ENCODE results near the gene ATXN1. TPM values are rescaled to one million over a fixed set of nuclear protein-coding genes. Genes with fewer than 3 reads are reported as not detected.
"Not testable (repeated sequence)": the region's sequence is repeated elsewhere in the genome, so short reads cannot be mapped to it uniquely, and the experiment has no call there.

The ATXN1 gene
- total and polyA plus RNA-seq, 2 of the 13 experiments (the other 11 are each of a cell fraction or from before 2014, with no cell fraction given): 20.7 to 39.5 TPM

DNA sequence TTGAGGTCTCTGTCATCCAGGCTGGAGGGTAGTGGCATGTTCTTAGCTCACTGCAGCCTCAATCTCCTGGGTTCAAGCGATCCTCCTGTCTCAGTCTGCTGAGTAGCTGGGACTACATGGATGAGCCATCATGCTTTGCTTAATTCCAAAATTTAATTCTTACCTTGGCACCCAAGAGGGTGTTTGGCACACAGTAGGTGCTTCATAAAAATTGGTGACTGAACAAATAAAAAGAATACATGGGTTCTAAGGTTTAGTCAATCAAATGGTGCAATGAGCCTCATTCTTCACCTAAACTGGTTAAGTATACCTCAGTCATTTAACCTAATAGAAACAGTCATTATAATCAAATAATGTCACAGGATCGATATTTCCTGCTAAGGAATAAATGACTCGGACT lies 352.5 kb downstream of the ATXN1 start:
- POLR2A ChIA-PET: no interaction called here
- FAIRE-seq: no peak
- in situ Hi-C loops (cut with HindIII; ENCODE audit: extremely low pct_ligation_motif_present, low pct_unique_long_range_greater_than_20kb): no loop called here

DNA sequence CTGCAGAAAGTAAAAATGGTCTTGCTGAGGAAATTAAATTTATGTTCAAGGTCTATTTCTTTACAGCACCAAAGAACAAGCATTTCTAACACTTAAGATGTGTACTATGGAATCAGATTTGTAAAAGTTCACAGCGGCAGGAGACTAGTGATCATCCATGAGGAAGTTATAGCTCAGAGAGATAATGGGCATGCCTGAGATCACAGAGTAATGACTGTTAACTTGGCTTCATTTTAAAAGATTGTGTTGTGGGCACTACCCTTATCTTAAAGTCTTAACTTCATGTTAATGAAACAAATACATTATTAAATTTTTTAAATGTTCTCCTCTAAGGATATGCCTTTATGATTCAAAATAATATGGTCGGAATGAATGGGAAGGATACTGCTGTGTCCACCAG lies 354.3 kb downstream of the ATXN1 start:
- peaks cover 9% of the 10 kb centered on the region for H3K4me1 ChIP-seq (ENCODE audit: insufficient read depth, low read length)
- H3K9me3 ChIP-seq (ENCODE audit: low read length): no peaks in the 10 kb centered on the region
- no TSS peak for BruUV-seq (replicated peaks)
- ATAC-seq (no peak), FAIRE-seq (no peak), DNase-seq (ENCODE audit: low spot score) (no peak)
- H3K4me2 ChIP-seq (ENCODE audit: low read depth, low read length): no peak overlapping the region
- no peak overlapping the region for H3K9ac ChIP-seq (ENCODE audit: insufficient read depth, low read depth, low read length)
- no peak overlapping the region for H3K4me3 ChIP-seq (replicated peaks in 1 of 3; ENCODE audit: insufficient read depth in 1 of 3, low read depth in 2 of 3, low read length in 3 of 3)
- ChIA-PET POLR2A (no interaction called here), CTCF (ENCODE audit: low intra/inter-chr PET ratio, low total read pairs) (no interaction called here)
- no peak for TF ChIP-seq ZNF138 (CRISPR knock-in tag; IDR thresholded peaks at IDR 0.05; ENCODE audit: low read depth)
- TF ChIP-seq KLF15 (CRISPR knock-in tag; IDR thresholded peaks at IDR 0.05; ENCODE audit: borderline replicate concordance): no peak
- no peak for TF ChIP-seq IRX3 (CRISPR knock-in tag; IDR thresholded peaks at IDR 0.05; ENCODE audit: borderline replicate concordance, low read depth)
- no peak for TF ChIP-seq TCF7 (IDR thresholded peaks at IDR 0.05; ENCODE audit: low read depth)
- TF ChIP-seq ZNF367 (CRISPR knock-in tag; IDR thresholded peaks at IDR 0.05; ENCODE audit: borderline replicate concordance): no peak
- no peak for TF ChIP-seq HOXA5 (CRISPR knock-in tag; IDR thresholded peaks at IDR 0.05)
- no peak for TF ChIP-seq SALL1 (CRISPR knock-in tag; IDR thresholded peaks at IDR 0.05)
- no peak overlapping the region for H2AFZ ChIP-seq (ENCODE audit: low read length)
- 97% methylated on average over 2 of the region's 2 CpGs for WGBS (ENCODE audit: low lambda C conversion rate)
- no peaks in the 10 kb centered on the region for H3K79me2 ChIP-seq (ENCODE audit: insufficient read depth, low read length)
- in situ Hi-C loops (cut with HindIII; ENCODE audit: extremely low pct_ligation_motif_present, low pct_unique_long_range_greater_than_20kb): no loop called here
- H3K27ac ChIP-seq (ENCODE audit: extremely low read length, insufficient read depth, low read length): no peak overlapping the region
- intact Hi-C loops (cut with micrococcal nuclease; ENCODE audit: unreplicated experiment): loop anchor here (5.0 to 10.0 kb wide), 2 partner anchors 98 to 120 kb away; no protein-coding TSS in a partner anchor
- peaks cover 8% of the 10 kb centered on the region; the same call in 1 of the 2 replicates for H4K20me1 ChIP-seq (ENCODE audit: insufficient read depth, low read length)
- no peaks in the 10 kb centered on the region for H3K27me3 ChIP-seq (ENCODE audit: control insufficient read depth in 1 of 2, insufficient read depth in 2 of 2, low read length in 2 of 2)
- peaks cover 2 to 15% of the 10 kb centered on the region in 2 experiments; a peak in 3 of 5 replicates for H3K36me3 ChIP-seq (replicated peaks in 1 of 2; ENCODE audit: control insufficient read depth in 1 of 2, insufficient read depth in 2 of 2, low read length in 2 of 2)

More for the DNA sequence above, 352.5 kb downstream of the ATXN1 start:
- 97% methylated on average over 3 of the region's 3 CpGs for WGBS (ENCODE audit: low lambda C conversion rate)
- Histone ChIP-seq H3K4me1 (ENCODE audit: insufficient read depth, low read length) (peaks cover 9% of the 10 kb centered on the region), H3K36me3 (replicated peaks in 1 of 2; ENCODE audit: control insufficient read depth in 1 of 2, insufficient read depth in 2 of 2, low read length in 2 of 2) (peaks cover 2 to 8% of the 10 kb centered on the region in 2 experiments; a peak in 3 of 5 replicates), H2AFZ (ENCODE audit: low read length) (no peak overlapping the region), H3K27ac (ENCODE audit: extremely low read length, insufficient read depth, low read length) (no peak overlapping the region), H3K9ac (ENCODE audit: insufficient read depth, low read depth, low read length) (no peak overlapping the region), H3K4me3 (replicated peaks in 1 of 3; ENCODE audit: insufficient read depth in 1 of 3, low read depth in 2 of 3, low read length in 3 of 3) (no peak overlapping the region), H4K20me1 (ENCODE audit: insufficient read depth, low read length) (peaks cover 8% of the 10 kb centered on the region; the same call in 1 of the 2 replicates), H3K4me2 (ENCODE audit: low read depth, low read length) (no peak overlapping the region), H3K79me2 (ENCODE audit: insufficient read depth, low read length) (no peaks in the 10 kb centered on the region), H3K27me3 (ENCODE audit: control insufficient read depth in 1 of 2, insufficient read depth in 2 of 2, low read length in 2 of 2) (no peaks in the 10 kb centered on the region), H3K9me3 (ENCODE audit: low read length) (no peaks in the 10 kb centered on the region)
- no TSS peak for BruUV-seq (replicated peaks)
- no peak for DNase-seq (ENCODE audit: low spot score)
- intact Hi-C loops (cut with micrococcal nuclease; ENCODE audit: unreplicated experiment): loop anchor here (2.0 to 10.0 kb wide), 3 partner anchors 76 to 121 kb away; no protein-coding TSS in a partner anchor
- ATAC-seq: no peak
- TF ChIP-seq, protein P1, sequence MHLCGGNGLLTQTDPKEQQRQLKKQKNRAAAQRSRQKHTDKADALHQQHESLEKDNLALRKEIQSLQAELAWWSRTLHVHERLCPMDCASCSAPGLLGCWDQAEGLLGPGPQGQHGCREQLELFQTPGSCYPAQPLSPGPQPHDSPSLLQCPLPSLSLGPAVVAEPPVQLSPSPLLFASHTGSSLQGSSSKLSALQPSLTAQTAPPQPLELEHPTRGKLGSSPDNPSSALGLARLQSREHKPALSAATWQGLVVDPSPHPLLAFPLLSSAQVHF (CRISPR knock-in tag; IDR thresholded peaks at IDR 0.05): no peak
- TF ChIP-seq ZKSCAN1 (IDR thresholded peaks at IDR 0.05; ENCODE audit: low read length): peak; percentile 59; the same call in 1 of the 2 replicates
- CTCF ChIA-PET (ENCODE audit: low intra/inter-chr PET ratio, low total read pairs): interaction anchor here (1.4 to 1.6 kb wide), 2 partner anchors 76 to 78 kb away, joined by 4 to 5 read pairs; no protein-coding TSS in a partner anchor

DNA sequence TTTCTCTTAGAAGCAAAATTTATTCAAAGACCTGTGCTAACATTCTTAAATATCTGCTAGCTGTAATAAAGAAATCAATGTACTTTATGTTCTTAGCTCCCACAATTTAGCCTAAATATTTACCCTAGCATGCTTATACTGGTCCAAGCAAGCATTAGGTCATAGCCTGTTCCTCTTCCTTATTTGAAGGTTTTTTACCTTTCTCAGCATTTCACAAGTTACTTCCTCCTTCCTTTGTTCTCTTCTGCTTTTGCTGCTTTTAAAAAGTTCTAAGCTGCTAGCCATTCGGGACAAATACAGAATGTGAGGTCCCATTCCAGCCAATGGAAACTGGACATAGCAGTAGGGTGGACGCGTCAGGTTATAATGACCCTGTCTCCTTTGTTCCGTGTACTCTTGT lies 354.7 kb downstream of the ATXN1 start:
- BruUV-seq (replicated peaks); DNase-seq (ENCODE audit: low spot score); H3K27me3 ChIP-seq (ENCODE audit: control insufficient read depth in 1 of 2, insufficient read depth in 2 of 2, low read length in 2 of 2); H4K20me1 ChIP-seq (ENCODE audit: insufficient read depth, low read length); H3K27ac ChIP-seq (ENCODE audit: extremely low read length, insufficient read depth, low read length); H3K4me3 ChIP-seq (replicated peaks in 1 of 3; ENCODE audit: insufficient read depth in 1 of 3, low read depth in 2 of 3, low read length in 3 of 3); CTCF ChIA-PET (ENCODE audit: low intra/inter-chr PET ratio, low total read pairs); POLR2A ChIA-PET; H3K9me3 ChIP-seq (ENCODE audit: low read length); ATAC-seq; H3K4me2 ChIP-seq (ENCODE audit: low read depth, low read length); in situ Hi-C loops (cut with HindIII; ENCODE audit: extremely low pct_ligation_motif_present, low pct_unique_long_range_greater_than_20kb); H3K9ac ChIP-seq (ENCODE audit: insufficient read depth, low read depth, low read length); H2AFZ ChIP-seq (ENCODE audit: low read length); H3K79me2 ChIP-seq (ENCODE audit: insufficient read depth, low read length); H3K4me1 ChIP-seq (ENCODE audit: insufficient read depth, low read length): not testable (repeated sequence)
- peaks cover 2 to 15% of the 10 kb centered on the region in 2 experiments; a peak in 3 of 5 replicates for H3K36me3 ChIP-seq (replicated peaks in 1 of 2; ENCODE audit: control insufficient read depth in 1 of 2, insufficient read depth in 2 of 2, low read length in 2 of 2)
- 97% methylated on average over 4 of the region's 4 CpGs for WGBS (ENCODE audit: low lambda C conversion rate)
- peak; percentile 39 for FAIRE-seq
- intact Hi-C loops (cut with micrococcal nuclease; ENCODE audit: unreplicated experiment): loop anchor here (5.0 to 10.0 kb wide), 2 partner anchors 98 to 119 kb away; no protein-coding TSS in a partner anchor
